Measurements from ENCODE around the gene LOXL3.

DNA sequence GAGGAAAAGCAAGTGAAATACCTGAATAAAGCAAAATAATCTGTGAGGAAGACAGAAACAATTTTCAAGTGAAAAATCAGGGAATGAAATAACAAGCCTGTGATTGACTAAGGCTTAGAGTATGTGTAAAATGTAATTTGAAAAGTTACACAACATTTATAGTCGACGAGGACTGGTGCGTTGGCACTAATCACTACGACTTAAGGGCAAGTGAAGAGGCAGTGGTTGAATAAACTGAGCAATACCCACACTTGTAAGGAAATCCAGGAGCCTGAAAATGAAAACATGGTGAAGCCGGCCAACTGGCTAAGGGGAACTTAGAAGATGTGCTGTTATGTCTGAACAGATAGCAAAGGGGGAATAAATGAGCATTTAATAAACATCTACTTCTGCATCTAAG lies 14.1 kb upstream of the LOXL3 start:
- TF ChIP-seq CTCF (IDR thresholded peaks at IDR 0.05) (no peak), POLR2A (IDR thresholded peaks at IDR 0.05) (no peak)

Measured in thyroid gland (tissue), 4 donors.